Posterior cingulate gyrus (tissue), 11 donors: ENCODE data around the gene GMPPB.

Experiments
- DNase-seq, 10 donors: peaks; one replicate each; pipeline versions ENCODE4 v3.0.0 to v3.0.0-alpha.2; 2020 to 2021; ENCODE audit warnings: mixed read lengths in 3 of 10
- intact Hi-C: fragments of 100-400 bp; cut with DNase I; formaldehyde crosslinking; loops from one replicate; pipeline ENCODE4 v1.15.1; 2023

The GMPPB gene

GRCh38 chr3:49716169-49716568 is 7.6 kb downstream of the GMPPB start:
- intact Hi-C loops = no loop called here
- DNase-seq = peak in 2 of 10 donors; percentile 25 to 67

- DNase-seq = peak in 3 of 10 donors; percentile 35 to 80 (median 54)
- intact Hi-C loops = no loop called here
Observed at GRCh38 chr3:49715611-49716121, 8.1 kb downstream of the GMPPB start.

- intact Hi-C loops = no loop called here
- DNase-seq = peak in 3 of 10 donors; percentile 44 to 76 (median 71)
Observed at GRCh38 chr3:49714728-49715550, 8.8 kb downstream of the GMPPB start.

GRCh38 chr3:49713336-49714105 is 10.2 kb downstream of the GMPPB start:
- intact Hi-C loops = no loop called here
- peak in 4 of 10 donors; percentile 2 to 70 (median 62) for DNase-seq

GRCh38 chr3:49712631-49713317 is 11.0 kb downstream of the GMPPB start:
- DNase-seq = peak in 3 of 10 donors; percentile 55 to 73 (median 57)
- intact Hi-C loops = no loop called here

GRCh38 chr3:49712166-49712565 is 11.6 kb downstream of the GMPPB start:
- peak in 3 of 10 donors; percentile 24 to 54 (median 34) for DNase-seq
- intact Hi-C loops = no loop called here

- intact Hi-C loops = no loop called here
- peak in 4 of 10 donors; percentile 3 to 41 (median 25) for DNase-seq
Observed at GRCh38 chr3:49711489-49711888, 12.3 kb downstream of the GMPPB start.

GRCh38 chr3:49709852-49710251 is 13.9 kb downstream of the GMPPB start:
- intact Hi-C loops = loop anchor here (10.0 kb wide), 1 partner anchor 195 kb away; the partner anchor contains the start of gene MST1R
- peak in 2 of 10 donors; percentile 10 to 18 for DNase-seq

DNA sequence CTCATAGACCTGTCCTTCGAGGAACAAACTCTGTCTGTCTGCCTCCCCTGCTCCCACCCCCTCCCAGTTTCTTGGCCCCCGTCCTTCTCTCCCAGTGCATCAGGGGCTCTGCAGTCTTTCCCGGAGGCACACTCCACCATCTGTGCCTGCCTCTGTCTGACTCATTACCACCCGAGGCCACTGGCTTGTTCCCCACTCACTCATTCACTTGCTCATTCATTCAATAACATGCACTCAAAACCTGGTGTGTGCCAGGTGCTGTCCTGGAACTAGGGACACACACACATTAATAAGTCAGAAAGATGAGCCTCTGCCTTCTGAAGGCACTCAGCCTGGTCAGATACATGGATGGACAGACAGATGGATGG is 16.7 kb downstream of the GMPPB start:
- intact Hi-C loops = loop anchor here (10.0 kb wide), 1 partner anchor 198 kb away; the partner anchor contains the start of gene MST1R
- peak in 2 of 10 donors; percentile 41 to 88 for DNase-seq

DNA sequence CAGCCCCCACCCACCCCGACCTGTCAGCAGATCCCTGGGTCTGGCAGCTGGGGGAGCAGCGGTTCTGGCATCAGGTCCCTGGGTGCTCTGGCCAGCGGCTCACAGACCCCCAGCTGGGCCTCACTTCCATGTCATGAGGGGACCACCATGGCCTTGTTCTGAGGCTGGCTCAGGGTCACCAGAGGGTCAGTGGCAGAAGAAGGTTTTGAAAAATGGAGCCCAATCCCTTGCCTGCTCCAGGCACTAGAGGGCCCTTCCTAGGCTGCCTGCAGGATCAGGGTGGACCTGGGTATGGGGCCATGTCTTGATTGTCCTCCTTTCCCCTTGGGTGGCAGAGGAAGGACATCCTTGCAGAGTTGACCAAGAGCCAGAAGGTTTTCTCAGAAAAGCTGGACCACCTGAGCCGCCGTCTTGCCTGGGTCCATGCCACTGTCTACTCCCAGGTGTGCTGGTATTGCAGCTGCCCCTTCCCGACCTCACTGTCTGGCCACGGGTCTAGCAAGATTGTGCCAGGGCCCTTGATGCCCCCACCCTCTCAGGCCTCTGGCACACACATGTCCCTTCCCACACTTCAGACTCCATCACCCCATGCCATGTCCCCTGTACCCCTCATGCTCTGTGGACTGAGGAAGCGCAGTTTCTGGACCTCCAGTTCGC is 17.2 kb downstream of the GMPPB start:
- DNase-seq = peak in 2 of 10 donors; percentile 4 to 63
- intact Hi-C loops = loop anchor here (10.0 kb wide), 1 partner anchor 198 kb away; the partner anchor contains the start of gene MST1R

DNA sequence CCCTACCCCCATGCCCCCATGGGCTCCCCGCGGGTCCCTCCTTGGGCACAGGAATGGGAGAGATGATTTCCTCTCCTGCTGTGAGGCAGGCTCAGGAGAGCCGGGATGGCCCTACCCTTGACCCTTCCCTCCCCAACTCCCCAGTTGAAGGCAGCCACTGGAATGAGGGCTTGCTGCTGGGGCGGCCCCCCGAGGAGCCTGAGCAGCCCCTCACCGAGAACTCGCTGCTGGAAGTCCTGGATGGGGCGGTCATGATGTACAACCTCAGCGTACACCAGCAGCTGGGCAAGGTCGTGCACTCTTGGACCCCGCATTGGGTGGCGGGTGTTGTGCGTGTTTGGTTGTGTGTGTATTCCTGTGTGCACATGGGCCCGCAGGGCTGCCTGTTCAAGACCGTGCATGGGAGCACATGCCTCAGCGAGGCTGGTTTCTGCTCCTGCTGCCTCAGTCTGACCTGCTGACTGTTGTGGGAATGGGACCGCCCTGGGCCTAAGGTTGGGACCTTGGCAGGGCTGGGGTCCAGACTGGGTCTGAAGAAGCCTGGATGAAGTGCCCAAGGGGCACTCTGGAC is 18.3 kb downstream of the GMPPB start:
- intact Hi-C loops = loop anchor here (10.0 kb wide), 1 partner anchor 199 kb away; the partner anchor contains the start of gene MST1R
- DNase-seq = peak in 1 of 10 donors; percentile 77

- DNase-seq = peak in 1 of 10 donors; percentile 72
- intact Hi-C loops = loop anchor here (10.0 kb wide), 1 partner anchor 200 kb away; the partner anchor contains the start of gene MST1R
Observed at GRCh38 chr3:49704629-49705028, 19.1 kb downstream of the GMPPB start.

GRCh38 chr3:49703956-49704355 is 19.8 kb downstream of the GMPPB start:
- DNase-seq = no peak
- intact Hi-C loops = loop anchor here (10.0 kb wide), 1 partner anchor 201 kb away; the partner anchor contains the start of gene MST1R

GRCh38 chr3:49703443-49703927 is 20.3 kb downstream of the GMPPB start:
- DNase-seq = peak in 9 of 10 donors; percentile 56 to 96 (median 70)
- intact Hi-C loops = loop anchor here (10.0 kb wide), 1 partner anchor 201 kb away; the partner anchor contains the start of gene MST1R

DNA sequence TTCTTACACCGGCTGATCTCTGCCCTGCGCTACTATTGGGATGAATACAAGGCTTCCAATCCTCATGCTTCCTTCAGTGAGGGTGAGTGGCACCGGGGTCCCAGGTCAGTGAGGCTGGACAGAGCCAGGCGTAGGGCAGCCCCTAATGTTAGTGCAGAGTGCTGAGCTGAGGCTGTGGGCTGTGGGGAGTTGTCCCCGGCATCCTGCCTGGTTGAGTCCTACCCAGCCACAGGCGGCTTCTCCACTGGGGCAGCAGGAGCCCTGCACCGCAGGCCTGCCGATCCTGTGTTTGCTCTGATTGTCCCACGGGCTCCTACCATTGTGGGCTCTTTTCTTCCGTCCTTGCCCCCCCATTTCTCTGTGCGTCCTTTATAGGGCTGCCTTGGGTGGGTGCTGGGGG is 21.1 kb downstream of the GMPPB start:
- intact Hi-C loops = loop anchor here (10.0 kb wide), 1 partner anchor 202 kb away; the partner anchor contains the start of gene MST1R
- no peak for DNase-seq

- DNase-seq = no peak
- intact Hi-C loops = loop anchor here (10.0 kb wide), 1 partner anchor 203 kb away; the partner anchor contains the start of gene MST1R
Observed at GRCh38 chr3:49701388-49702077, 22.2 kb downstream of the GMPPB start.

GRCh38 chr3:49700453-49701128 is 23.2 kb downstream of the GMPPB start:
- intact Hi-C loops = loop anchor here (10.0 kb wide), 1 partner anchor 204 kb away; the partner anchor contains the start of gene MST1R
- no peak for DNase-seq
